ENCODE data around the gene RAI14. TPM values are rescaled to one million over a fixed set of nuclear protein-coding genes. Genes with fewer than 3 reads are reported as not detected.

RAI14 gene
- total RNA-seq, 4 donors from 2014 or later, result 24.2 to 40.1 (median 28.0) TPM

- H3K36me3 ChIP-seq, result no peaks in the 10 kb centered on the region
- TF ChIP-seq, protein P1, sequence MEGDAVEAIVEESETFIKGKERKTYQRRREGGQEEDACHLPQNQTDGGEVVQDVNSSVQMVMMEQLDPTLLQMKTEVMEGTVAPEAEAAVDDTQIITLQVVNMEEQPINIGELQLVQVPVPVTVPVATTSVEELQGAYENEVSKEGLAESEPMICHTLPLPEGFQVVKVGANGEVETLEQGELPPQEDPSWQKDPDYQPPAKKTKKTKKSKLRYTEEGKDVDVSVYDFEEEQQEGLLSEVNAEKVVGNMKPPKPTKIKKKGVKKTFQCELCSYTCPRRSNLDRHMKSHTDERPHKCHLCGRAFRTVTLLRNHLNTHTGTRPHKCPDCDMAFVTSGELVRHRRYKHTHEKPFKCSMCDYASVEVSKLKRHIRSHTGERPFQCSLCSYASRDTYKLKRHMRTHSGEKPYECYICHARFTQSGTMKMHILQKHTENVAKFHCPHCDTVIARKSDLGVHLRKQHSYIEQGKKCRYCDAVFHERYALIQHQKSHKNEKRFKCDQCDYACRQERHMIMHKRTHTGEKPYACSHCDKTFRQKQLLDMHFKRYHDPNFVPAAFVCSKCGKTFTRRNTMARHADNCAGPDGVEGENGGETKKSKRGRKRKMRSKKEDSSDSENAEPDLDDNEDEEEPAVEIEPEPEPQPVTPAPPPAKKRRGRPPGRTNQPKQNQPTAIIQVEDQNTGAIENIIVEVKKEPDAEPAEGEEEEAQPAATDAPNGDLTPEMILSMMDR (IDR thresholded peaks at IDR 0.05), result no peak
- TF ChIP-seq EP300 (IDR thresholded peaks at IDR 0.05) (no peak), POLR2A (IDR thresholded peaks at IDR 0.05) (no peak), POLR2AphosphoS5 (IDR thresholded peaks at IDR 0.05) (no peak)
- H3K9me3 ChIP-seq, result no peaks in the 10 kb centered on the region
- H3K4me3 ChIP-seq, result peak overlapping the region; percentile 5
- no peak overlapping the region for H3K27ac ChIP-seq
- 84% methylated on average over 1 of the region's 1 CpG for WGBS
- no peak for DNase-seq (ENCODE audit: low spot score in 2 of 2)
- H3K27me3 ChIP-seq, result no peaks in the 10 kb centered on the region
- H3K4me1 ChIP-seq, result peaks cover 53% of the 10 kb centered on the region
Measured at GRCh38 chr5:34695275-34696027, 39.3 kb downstream of the RAI14 start.

- Histone ChIP-seq H3K36me3 (no peaks in the 10 kb centered on the region), H3K4me3 (no peak overlapping the region), H3K27me3 (no peaks in the 10 kb centered on the region), H3K4me1 (peaks cover 47% of the 10 kb centered on the region), H3K9me3 (no peaks in the 10 kb centered on the region), H3K27ac (no peak overlapping the region)
- DNase-seq (ENCODE audit: low spot score in 2 of 2), result no peak
- 89% methylated on average over 3 of the region's 3 CpGs for WGBS
- TF ChIP-seq POLR2AphosphoS5 (IDR thresholded peaks at IDR 0.05), result no peak
- TF ChIP-seq, protein P1 (IDR thresholded peaks at IDR 0.05), result no peak
- no peak for TF ChIP-seq EP300 (IDR thresholded peaks at IDR 0.05)
- no peak for TF ChIP-seq POLR2A (IDR thresholded peaks at IDR 0.05)
Measured at GRCh38 chr5:34697308-34698108, 41.4 kb downstream of the RAI14 start.

GRCh38 chr5:34698109-34698419 lies 41.9 kb downstream of the RAI14 start:
- H3K27ac ChIP-seq, result no peak overlapping the region
- H3K9me3 ChIP-seq, result no peaks in the 10 kb centered on the region
- no peaks in the 10 kb centered on the region for H3K27me3 ChIP-seq
- DNase-seq (ENCODE audit: low spot score in 2 of 2), result no peak
- H3K4me3 ChIP-seq, result no peak overlapping the region
- H3K36me3 ChIP-seq, result no peaks in the 10 kb centered on the region
- peaks cover 43% of the 10 kb centered on the region for H3K4me1 ChIP-seq
- TF ChIP-seq EP300 (IDR thresholded peaks at IDR 0.05), result no peak
- TF ChIP-seq, protein P1 (IDR thresholded peaks at IDR 0.05), result no peak
- TF ChIP-seq POLR2AphosphoS5 (IDR thresholded peaks at IDR 0.05), result no peak
- TF ChIP-seq POLR2A (IDR thresholded peaks at IDR 0.05), result no peak

DNA sequence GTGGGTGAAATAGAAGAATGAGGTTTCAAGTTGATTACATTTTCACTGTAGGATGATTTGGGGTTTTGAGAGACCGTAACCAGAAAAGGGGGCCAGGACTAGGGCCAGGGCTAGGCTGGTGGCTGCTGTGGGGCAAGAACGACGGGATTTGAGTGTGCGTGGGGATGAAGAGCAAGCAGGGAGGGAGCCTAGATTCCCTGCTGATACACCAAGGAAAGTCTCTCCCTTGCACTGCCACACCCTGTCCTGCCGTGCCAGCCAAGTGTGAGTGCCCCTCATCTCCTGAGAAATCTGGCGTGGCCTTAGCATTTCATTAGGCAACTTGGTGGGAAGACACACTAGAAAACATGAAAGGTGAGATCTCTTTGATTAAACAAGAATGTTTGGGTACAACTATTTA lies 42.6 kb downstream of the RAI14 start:
- no peak for DNase-seq (ENCODE audit: low spot score in 2 of 2)
- Histone ChIP-seq H3K9me3 (no peaks in the 10 kb centered on the region), H3K4me3 (no peak overlapping the region), H3K4me1 (peaks cover 36% of the 10 kb centered on the region), H3K27me3 (no peaks in the 10 kb centered on the region), H3K36me3 (no peaks in the 10 kb centered on the region), H3K27ac (peak overlapping the region; percentile 55)
- 71% methylated on average over 6 of the region's 6 CpGs for WGBS
- TF ChIP-seq POLR2AphosphoS5 (IDR thresholded peaks at IDR 0.05), result no peak
- TF ChIP-seq EP300 (IDR thresholded peaks at IDR 0.05), result no peak
- TF ChIP-seq, protein P1 (IDR thresholded peaks at IDR 0.05), result no peak
- no peak for TF ChIP-seq POLR2A (IDR thresholded peaks at IDR 0.05)
